NCI-H2081 (cell line): ENCODE results near the gene RNF157.

Source experiments
- DNase-seq, 2 experiments: peaks; one replicate each; lab custom pipeline; 2025; lab: John Stamatoyannopoulos, UW

Gene RNF157

DNA sequence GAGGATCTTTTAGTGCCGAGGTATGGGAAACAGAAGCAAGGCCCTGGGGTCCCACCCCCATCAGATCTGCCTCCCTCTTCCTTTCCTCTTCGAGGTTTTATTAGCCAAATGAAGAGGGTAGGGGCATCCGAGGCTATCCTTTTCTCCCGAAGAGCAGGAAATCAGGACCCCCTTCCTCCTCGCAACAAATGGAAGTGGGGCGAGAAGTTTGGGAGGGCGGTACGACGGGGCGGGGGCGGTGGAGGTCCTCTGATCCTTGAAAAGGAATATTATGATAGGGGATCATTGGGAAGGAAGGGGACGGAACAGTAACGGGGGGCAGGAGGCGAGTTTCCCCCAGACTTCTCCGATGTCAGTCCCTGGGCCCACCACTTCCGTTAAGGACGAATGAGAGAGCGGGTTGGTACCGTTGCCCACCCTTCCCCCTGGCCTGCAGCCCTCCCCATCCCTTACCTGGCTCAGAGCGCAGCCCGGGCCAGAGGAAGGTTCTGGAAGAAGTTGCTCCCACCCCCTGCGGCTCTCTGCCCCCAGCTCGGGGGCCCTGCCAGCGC is 99.6 kb downstream of the RNF157 start:
- no peak for DNase-seq

DNA sequence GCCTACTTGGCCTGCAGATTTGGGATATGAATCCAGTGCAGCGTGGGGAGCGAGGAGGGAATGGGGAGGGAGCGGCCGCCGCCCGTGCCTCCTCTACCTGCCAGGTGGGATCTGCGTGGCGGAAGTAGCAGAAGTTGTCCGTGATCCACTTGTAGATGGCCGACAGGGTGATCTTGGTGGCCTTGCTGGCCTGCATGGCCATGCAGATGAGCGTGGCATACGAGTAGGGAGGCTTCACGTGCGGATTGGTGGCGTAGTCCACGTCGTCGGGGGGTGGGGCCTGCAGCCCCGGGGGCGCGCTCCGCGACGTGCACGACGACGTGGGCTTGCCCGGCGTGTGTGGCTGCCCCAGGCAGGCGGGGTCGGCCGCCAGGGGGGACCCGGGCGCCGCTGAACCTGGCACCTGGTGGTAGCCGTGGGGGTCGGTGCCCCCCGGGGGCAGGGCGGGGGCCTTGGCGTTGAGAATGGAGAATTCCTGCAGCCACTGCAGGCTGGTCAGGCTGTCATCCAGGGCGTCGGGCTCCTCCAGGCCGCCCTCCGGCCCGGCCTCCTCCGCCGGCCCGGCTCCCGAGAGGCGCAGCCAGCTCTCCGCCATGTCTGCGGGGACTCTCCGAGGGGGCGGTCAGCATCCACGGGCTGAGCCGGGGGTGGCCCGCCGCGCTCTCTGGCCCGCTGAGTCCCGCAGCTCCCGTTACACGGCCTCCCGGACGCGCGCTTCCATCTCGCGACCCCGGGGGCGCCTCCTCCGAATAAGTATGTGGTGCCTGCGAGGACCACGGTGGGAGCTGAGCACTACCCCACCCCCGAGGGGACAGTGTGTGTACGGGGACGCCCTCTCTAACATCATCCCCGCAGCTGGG is 100.3 kb downstream of the RNF157 start:
- DNase-seq = no peak

DNA sequence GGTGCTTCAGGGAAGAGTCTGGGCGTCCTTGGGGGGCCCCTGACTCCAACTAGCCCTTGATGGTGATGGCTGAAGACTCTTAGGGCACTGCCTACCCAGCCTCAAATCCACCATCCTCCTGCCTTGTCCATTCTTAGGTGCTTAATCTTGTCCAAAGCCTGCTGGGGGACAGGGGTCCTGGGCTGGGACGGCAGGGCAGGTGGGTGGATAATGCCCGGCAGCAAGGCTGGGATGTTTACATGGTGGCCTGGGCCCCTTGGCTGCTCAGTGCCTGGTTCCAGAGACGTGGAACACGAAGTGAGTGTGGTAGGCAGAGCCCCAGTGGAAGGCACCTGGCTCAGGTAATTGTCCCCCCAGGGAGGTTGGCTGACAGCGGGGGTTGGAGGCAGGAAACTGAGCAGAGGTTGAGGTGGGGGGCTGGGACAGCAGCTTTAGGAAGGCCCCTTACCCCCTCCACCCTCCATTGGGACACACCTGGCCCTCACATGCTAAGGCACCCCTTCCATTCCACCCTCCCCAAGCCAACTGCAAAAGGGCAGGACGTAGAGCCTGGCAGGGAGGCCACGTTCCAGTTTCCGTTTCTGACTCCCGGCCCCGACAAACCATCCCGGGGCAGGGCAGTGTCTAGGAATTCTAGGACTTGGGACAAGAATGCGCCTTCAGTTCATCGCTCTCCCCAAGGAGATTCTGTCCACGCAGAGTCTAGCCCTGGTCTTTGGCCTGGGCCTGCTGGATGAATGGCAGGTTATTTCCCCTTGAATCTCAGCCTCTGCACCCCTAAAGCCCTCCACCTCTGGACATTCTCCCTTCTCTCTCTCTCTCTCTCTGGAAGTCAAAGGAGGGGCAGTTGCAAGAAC is 101.2 kb downstream of the RNF157 start:
- DNase-seq = peak in 1 of 2 experiments; percentile 23

DNA sequence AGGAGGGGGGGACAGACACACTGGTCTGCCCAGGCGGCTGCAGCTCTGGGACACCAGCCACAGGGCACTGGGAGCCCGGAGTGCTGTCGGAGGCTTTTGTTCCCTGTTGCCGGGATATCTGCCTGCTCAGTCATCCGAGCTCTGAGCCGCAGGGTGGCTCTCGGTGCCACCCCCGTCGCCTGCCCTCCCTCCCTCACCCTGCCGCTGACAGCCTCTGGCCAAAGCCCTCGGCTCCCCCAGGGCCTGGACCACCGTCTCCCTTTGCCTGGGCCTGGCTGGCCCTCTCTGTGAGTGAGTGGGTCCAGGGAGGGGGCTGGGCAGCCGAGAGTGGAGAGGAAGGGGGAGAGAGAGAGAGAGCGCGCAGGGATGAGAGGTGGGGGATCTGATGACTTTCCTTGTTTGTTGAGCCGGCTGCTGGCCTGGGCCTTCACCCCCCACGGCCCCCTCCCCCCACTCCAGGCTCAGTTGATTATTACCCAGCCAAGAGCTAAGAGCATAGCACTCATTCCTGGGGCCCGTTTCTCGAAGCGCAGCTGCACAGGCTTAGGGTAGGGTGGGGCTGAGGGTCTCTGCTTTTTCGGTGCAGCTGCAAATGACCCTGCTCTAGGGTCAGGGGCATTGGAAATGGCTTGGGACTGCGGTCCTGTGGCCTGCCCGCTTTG is 101.9 kb downstream of the RNF157 start:
- DNase-seq = peak; percentile 64 to 84

DNA sequence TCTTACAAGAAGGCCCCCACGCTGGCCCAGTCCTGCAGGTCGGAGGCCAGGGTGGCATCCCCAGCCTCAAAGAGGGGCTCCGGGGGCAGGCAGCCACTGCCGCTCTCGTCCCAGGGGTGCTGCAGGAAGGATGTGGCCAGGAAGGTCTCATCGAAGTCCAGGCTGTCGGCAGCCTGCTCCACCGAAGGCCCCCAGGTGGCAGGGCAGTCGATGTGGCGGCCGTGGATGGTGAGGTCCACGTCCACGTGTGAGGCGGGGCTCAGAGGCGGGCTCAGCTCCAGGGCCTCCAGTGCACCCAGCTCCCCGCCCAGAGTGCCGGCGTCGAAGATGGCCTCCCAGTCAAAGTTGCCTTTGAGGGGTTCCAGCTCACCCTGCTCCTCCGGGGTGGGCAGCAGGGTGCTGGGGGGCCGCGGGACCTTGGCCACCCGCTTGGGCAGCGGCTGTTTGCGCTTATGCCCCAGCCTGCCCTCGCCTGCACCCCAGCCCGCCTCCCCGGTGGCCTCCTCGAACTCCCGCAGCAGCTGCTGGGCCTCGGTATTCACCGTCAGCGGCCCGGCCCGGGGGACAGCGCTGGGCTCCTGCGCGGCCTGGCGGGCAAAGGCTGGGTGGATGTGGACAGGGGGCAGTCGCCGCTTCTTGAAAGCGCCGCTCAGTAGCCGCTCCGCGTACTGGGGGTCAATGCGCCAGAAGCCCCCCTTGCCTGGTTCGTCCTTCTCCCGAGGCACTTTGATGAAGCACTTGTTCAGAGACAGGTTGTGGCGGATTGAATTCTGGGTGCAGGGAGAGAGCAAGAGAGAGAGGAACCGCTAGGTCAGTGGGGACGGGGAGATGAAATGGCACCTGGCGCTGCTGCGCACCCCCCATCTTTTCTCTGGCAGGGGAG is 102.7 kb downstream of the RNF157 start:
- DNase-seq = no peak

DNA sequence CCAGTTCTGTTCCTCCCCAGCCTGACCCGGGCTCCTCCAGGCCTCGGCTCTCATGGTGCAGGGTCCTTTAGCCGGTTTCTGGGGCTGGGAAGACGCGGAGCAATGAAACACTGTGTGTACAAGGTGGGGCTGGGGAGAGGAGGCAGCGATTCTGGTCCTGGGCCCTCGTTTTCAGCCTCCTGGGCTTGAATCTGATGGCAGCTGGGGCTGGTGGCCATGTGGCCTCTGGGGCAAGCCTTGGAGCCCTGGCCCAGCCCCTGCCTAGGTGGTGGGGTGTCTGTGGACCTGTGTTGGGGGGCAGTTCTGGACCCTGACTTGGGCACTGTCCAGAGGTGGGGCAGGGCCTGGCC is 103.3 kb downstream of the RNF157 start:
- no peak for DNase-seq

DNA sequence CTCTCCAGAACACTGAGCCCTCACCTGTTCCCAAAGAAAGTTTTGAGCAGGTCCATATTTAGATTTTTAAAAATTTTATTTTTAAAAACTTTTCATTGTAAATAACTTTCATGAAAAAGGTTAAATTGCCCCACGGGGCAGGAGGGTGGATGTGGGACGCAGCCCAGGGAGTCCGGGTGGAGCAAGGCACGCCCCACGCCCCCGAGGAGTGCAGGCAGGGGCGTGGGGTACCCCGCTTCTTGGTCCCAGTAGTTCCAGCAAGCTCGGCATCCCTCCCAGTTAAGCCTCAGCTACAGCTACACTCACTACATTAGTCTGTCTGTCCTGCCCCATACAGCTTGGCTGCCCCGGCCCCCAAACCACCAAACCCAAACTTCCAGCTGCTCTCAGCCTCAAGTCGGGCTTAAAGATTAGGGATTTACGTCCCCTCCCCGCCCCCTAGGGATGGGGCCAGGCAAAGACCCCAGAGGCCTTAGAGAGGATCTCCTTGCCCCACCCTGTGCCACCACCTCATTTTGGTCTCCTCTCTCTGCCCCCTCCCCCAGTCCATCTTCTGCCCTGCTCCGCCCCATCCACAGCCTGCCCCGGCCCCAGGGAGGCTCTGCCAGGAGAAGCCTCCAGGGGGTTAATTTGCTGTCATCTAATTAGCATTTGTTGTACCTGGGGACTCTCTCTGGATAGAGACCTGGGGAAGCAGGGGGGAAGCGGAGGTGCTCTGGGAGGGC is 103.9 kb downstream of the RNF157 start:
- peak in 1 of 2 experiments; percentile 32 for DNase-seq

DNA sequence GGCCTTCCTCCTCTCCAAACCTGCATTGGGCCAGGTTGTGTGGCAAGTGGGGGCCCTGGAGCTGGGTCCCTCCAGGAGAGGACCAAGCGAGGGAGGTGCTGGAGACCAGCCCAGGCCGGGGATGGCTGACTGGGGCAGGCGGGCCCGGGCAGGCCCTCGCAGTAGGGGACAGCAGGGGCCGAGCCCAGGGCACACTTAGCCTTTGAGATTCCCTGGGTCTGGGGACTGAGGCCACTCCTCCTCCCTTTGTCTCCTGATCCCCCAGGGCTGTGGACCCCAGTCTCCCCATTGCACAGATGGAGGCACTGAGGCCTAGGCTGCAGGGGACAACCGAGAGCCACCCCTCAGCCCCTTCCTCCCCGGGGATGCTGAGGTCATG is 104.5 kb downstream of the RNF157 start:
- no peak for DNase-seq

DNA sequence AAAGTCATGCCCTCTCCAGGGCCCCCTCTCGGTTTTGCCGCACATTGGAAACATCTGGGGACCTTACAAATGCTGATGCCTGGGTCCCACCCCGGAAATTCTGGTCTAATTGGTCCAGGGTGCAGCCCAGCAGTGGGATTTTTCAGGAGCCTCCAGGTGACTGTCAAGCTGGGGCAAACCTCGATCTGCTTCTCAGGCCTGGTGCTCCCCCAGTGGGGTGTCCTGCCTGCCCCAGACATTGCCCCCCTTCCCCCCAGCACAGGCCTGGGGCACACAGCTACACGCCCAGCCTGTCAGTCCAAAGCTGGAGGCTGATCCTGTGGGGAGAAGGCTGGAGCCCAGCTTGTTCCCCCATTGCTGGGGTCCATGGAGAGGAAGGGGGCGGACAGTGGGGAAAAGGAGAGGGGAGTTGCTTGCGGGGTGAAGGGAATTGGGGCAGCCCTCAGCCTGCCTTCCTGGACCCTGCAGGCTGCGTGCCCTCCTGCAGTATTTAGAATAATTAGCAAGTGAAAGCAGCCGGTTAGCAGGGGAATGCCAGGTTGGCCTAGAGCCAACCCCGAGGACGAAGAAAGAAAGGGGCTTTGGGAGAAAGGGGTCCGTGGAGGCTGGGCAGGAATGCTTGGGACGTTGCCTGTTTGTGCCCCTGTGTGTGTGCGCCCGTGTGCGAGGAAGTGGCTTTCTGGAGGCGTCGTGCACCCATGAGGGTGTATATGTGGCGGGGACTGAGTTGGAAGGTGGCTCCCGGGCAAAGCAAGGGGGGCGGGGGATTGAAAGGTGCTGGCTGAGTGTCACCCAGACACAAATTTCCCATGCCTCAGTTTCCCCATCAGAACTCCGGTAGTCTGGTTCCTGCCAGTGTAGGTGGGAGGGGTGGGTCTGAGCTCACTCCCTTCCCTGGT is 105.1 kb downstream of the RNF157 start:
- no peak for DNase-seq

DNA sequence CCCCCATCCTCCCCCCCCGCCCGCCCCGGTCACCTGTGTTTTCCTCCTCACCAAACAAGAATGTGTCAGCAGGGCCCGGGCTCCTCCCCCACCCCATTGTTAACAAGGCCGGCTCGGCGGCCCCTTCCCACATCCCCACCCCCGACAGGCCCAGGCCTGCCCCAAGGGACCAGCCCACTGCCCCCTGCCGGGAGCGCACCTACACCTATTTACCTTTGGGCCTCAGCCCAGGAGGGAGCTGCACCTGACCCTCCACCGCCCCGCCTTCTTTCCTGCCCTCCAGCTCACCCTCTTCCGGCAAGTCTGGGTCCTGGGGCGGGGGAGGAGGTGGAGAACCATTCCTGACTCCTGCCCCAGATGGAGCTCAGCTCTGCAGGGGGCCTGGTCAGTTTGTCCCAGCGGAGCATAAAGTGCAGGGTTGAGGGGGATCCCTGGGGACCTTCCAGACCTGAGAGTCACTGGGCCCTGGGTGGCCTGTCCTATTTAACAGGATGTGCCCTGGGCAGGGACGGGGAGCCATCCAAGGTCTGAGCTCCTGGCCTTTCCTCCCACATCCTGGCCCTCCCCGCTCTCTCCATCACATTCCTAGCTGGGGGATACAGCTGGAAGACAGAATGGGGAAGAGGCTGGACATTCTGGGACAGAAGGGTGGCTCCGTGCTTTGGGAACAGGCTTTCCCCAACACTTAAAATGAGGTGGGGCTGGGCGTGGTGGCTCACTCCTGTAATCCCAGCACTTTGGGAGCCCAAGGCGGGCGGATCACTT is 107.5 kb downstream of the RNF157 start:
- DNase-seq = peak; percentile 92 to 95

DNA sequence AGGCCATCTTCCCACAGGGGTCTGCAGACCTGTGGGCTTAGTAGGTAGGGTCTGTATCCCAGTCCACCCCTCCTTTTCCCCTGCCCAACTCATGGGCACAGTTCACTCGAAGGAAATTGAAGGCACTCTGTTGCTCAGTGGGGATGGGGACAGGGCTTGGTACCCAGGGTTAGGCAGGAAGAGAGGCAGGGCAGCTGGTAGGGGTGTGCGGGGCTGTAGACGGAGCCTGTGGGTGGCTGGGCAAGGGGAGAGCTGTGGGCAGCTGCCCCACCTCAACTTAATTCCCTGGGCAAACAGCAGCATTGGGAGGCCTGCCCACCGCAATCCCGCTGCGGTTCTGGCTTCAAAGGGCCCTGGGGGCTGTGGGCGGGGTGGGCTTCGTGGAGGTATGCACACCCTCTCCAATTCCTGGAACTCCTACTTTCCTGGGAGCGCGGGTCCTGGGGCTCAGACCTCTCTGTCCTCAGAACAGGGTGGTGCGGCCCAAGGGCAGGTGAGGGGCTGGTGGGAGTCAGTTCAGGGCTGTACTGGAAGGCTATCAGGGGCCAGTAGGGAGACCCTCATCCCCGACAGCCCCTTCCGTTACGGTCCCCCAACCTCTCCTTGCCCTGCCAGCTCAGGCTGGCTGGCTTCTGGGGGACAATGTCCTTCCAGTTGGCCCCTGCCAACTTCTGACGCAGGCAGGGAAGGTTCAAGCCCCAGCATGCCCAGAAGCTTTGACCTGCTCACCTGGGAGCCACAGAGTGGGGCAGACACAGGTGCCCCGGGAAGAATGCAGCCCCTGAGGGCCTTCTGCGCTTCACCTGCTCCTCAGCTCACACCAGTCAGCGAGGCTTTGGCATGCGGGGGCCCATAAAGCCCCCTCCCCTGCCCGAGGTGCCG is 108.4 kb downstream of the RNF157 start:
- no peak for DNase-seq

DNA sequence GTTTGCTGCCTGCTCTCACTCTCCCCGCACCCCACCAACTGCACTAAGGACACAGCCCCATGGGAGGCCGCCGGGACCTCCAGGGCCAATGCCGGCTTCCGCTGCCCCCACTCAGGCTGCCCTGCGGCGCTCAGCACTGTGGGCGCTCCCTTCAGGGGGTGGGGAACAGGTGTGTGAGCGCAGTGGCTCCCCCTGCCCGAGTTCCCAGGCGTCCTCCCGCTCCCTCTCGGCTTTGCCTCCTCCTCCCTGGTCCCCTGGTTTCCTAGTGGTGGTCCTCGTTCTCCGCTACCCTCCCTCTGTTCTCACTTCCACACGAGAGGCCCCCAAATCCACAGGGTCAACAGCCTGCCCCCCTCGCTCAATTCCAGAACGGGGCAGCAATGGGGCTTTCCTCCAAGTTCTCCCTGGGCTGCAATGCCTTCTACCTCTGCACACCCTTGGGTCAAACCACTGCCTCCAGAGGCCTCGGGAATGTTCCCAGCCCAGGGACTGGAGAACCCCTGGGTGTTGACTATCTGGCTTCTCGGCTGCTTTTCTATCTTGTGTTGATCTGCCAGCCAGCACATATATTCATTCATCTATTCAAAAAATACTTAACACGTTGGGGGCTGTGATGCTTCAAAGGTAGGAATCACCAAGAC is 109.1 kb downstream of the RNF157 start:
- DNase-seq = no peak

DNA sequence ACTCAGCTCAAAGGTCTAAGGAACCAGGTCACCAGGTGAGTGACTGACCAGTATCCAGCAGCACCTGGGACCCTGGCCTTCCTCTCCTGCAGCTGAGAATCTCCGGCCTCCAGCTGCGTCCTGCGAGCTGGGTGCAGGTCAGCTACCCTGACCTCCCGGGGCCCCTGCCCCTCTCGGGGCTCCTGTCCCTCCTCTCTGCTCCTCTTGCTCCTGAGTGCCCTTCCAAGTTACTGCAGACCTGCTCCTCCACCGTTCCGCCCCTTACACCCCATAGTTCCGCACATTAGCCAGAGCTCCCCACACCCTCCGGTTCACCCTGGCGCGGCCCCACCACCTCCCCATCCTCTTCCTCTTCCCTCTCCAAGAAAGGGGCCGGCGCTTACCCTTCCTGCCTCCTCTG is 109.8 kb downstream of the RNF157 start:
- no peak for DNase-seq

DNA sequence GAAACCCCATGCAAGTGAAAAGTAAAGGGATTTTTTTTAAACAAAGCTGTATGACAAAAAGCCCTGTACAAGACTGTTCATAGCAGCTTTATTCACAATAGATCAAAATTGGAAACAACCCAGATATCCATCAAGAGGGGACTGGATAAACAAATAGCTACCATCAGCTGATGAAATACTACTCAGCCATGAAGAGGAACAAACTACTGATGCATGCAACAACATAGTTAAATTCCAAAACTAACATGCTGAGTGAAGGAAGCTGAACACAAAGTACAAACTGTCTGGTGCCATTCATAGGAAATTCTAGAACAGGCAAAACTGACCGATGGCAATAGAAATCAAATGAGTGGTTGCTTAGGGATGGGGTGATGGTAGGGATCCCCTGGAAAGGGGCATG is 114.4 kb downstream of the RNF157 start:
- DNase-seq = no peak

DNA sequence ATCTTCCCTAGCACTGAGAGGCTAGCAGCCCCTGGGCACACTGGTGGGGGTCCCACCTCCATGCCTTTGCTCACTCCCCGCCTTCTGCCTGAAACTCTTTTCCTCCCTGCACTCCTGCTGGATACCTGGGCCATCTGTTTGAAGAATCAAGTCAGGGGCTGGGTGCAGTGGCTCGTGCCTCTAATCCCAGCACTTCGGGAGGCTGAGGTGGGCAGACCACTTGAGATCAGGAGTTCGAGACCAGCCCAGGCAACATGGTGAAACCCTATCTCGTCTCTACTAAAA is 115.0 kb downstream of the RNF157 start:
- DNase-seq = no peak

DNA sequence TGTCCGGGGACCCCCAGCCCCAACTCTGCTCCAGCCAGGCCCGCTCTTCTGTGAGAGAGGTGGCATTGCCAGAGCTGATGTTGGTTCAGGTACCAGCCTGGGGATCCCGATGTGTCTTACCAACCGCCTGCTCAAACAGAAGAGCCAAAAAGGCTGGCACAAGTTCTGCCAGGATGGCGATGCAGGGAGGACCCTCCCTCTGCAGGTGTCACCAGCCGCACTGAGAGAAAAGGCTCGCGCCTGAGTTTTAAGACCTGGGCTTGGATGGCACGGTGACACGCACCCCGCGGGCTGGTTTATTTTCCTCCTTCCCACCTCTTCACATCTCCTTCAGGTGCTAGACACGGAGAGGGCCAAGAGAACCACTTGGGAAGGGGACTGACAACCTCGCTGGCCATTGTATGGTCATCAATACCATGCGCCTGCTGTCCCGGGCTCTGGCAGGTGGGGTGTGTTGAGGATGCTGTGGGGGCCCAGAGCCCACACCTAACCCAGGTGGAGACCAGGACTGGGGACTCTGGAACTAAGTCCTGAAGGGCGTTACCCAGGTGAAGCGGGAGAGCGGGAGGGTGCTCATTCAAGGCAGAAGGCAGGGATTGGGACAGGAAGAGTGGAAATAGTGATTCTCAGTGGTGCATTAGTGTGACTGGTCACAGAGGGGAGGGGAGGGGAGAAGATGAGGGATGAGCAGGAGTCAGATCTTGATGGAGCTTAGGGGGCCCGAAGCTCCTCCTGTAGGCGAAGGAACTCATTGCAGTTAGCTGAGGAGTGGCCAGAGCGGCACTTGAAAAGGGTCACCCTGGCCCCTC is 115.5 kb downstream of the RNF157 start:
- no peak for DNase-seq
